Hepatic stellate cell (primary cell): ENCODE data around the gene DYNAP.
A peak's percentile ranks its signal among the peaks of the same experiment; 100 is the strongest.

ENCODE experiments used
- DNase-seq: peaks from one replicate; pipeline ENCODE4 v3.0.0; 2011; ENCODE audit warnings: low spot score

DYNAP gene, protein sequence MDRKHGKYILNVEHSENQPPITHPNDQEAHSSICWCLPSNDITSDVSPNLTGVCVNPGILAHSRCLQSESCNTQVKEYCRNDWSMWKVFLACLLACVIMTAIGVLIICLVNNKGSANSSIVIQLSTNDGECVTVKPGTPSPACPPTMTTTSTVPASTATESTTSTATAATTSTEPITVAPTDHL

DNA sequence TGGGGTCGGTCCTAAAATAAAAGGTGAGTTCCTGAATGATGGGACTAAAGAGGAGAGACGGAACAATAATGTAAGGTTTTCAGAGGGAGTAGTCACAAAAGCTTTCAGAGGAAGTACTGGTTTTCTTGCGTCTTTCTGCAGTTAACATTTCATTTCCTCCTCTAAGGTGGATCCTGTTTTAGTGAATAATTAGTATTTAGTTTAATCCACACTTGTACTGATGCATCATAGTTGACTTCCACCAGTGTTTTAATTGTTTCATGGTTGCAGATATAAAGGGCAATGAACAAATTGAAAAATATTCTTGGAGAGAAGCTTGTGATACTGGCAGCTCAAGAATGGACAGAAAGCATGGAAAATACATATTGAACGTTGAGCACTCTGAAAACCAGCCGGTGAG lies at the start of gene DYNAP:
DYNAP (plus strand) TSS at position 301 of the 400 bp plus-strand sequence; CDS start at position 339, 38 bp downstream.
- DNase-seq: no peak

DNA sequence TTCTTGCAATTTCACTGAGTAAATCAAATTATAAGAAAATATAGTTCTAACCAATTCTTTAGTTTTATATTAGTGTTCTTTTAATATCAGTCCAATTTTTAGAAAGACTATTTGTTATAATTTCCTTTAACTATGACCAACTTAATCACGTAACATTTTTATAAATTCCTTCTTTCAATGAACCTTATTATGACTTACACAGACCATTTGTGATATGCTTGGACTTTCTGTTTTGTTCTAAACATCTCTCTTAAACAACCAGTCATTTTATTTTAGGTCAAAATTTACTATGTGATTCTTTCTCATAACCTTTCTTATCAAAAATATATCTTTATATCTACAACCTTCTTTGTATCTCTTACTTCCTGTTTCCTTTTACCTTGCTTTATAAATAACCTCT lies 39.5 kb upstream of the DYNAP start:
- DNase-seq: no peak

DNA sequence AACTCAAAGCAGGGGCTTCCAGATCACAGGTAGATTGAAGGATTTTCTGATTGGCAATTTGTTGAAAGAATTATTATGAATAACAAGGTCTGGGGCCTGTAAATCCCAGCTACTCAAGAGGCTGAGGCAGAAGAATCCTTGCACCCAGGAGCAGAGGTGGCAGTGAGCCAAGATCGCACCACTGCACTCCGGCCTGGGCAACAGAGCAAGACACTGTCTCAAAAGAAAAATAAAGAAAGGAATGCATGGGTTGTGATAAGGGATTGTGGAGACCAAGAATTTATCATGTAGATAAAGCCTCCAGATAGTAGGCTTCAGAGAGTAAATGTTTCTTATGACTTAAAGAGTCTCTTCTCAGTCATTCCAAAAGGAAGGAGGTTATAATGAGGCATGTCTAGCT lies 35.8 kb upstream of the DYNAP start:
- no peak for DNase-seq

DNA sequence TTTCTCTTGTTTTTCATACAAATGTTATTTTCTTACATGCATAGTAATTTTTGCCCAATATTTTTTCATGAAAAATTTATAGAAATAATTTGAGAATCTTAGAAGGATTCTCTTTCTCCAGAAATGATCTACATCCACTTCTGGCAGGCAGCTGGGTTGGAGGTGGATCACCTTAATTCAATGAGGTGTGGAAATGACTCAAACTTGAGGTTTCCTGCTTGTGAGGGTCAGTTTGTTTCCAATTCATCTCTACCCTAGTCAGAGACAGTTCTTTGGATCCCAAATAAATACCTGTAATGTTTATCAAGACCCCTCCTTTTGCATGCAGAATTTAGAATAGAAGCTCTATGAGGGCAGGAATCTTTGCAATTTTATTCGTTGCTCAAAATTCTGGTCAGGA lies 35.0 kb upstream of the DYNAP start:
- DNase-seq: no peak

DNA sequence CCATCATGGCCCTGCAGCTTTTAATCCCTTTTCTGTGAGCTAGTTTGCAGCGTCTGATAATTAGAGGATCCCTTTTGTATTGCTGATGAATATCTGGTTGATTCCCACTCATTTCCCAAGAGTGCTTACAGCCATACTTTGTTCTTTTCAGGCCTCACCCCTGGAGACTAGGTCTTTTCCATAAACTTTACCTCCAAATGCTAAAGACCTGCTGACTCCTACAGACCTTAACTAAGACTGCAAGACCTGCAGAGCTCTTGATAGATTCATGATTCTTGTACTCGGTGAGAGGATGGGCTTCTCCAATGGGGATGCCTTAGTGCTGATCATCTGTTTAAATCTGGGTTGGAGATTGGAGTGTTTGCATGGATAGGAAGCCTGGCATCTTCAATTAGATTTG lies 33.1 kb upstream of the DYNAP start:
- no peak for DNase-seq

DNA sequence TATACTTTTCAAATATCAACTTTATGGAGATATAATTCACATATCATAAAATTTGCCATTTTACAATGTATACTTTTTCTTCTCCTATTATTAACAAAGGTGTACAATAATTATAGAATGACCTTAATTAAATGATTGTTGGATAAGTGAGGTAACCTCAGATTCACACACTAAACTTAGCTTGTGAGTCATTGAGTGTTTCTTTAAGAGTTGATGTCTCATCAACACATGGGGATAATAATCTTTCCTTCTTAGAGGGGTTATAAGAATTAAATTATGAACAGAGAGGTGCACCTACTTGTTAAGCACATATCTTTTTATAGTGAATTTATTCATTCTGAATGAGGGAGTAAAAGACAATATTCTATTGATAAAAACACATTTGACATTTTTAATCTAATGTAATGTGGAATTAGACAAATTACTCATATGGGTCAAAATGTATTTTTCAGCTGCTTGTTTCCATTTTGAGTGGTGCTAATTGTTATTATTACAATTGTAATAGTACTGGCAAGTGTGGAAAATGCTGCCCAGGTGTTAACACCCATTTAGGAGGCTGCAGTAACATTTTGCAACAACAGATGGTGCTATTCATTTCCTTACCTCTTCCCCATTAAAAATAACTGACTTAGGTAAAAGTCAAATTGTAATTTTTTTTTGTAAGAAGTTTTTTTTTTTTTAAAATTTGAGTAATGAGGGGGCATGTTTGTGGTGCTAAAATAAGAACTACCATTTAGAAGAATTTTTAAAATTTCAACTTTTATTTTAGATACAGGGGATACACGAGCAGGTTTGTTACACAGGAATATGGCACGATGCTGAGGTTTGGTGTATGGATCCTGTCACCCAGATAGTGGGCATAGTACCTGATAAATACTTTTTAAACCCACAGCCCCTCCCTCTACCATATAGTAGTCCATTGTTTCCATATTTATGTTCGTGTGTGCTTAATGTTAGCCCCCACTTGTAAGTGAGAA lies 32.1 kb upstream of the DYNAP start:
- DNase-seq: peak; percentile 3

DNA sequence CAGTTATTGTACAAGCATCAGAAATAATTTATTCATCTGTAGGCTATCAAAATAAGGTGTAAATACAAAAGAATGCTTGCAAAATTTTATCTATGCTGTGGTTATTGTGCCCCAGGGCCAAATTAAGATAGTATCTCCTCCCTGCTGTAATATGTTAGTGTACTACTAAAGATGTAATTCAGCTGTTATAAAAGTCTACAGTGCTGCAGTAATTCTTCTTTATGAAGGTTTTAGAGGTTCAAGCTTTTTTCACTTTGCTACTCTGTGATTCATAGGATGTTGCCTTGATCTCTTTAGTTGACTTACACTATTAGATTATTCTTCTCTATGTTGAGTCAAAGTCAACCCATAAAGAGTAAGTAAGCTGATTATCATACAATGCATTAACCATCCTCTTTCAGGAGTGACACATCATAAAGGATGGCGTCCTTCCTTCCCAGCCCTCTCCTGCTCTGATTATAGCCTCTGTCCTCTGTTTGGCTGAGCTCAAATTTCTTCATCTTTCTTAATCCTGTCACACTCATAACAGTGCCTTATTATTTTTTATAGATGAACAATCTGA lies 29.3 kb upstream of the DYNAP start:
- DNase-seq: no peak

DNA sequence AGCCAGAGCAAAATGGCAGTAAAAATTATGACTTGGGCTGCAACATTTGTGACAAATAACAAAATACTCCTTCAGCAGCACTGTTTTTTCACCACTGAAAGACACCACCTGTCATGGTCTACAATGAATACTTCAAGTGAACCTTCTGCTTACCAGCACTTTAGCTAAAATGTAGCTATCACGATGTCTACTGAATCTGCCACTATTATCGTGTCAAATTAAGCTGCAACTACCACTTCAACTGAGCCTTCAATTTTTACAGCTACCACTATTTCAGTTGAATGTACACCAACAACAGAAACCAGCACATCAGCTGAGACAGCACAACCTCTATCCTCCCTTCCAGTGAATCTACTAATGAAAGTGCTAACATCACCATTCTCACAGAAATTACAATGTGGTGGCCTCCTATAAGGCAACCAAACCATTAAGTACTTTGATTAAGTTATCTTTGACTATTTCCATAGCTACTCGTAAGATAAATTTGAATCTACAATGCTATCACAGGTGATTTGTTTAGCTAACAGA lies 10.8 kb upstream of the DYNAP start:
- no peak for DNase-seq

DNA sequence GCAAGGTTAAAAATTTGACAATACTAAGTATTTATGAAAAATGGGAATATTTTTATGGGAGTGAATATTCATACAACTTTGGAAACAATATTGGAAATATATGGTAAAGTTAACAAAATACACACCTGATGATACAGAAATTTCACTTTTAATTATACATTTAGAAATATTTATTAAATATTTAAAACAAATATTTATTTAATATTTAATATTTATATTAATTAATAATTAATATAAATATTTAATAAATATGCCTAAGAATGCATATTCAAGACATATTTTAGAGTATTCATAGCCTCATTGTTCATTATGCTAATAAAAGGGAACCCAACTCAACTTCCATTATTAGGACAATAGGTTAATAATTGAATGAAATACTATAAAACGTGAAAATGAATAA lies 7.0 kb upstream of the DYNAP start:
- no peak for DNase-seq

DNA sequence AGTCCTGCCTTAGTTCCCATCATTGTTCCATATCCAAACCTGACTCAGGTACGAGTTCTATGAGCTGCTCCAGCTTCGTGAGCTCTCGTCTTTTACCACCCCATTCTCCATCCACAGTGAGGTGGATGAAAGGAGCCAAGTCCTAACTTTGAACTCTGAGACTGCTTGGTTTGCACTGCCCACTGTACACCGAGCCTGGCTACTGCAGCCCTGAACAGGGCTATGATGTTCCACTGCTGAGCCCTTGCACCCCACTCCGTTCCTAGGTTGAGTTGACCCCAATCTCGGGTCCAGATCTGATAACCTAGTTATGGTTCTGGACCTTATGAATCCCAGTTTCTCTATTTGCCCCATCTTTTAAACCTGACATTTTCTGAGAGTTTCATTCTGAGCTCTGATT lies 5.3 kb upstream of the DYNAP start:
- no peak for DNase-seq

DNA sequence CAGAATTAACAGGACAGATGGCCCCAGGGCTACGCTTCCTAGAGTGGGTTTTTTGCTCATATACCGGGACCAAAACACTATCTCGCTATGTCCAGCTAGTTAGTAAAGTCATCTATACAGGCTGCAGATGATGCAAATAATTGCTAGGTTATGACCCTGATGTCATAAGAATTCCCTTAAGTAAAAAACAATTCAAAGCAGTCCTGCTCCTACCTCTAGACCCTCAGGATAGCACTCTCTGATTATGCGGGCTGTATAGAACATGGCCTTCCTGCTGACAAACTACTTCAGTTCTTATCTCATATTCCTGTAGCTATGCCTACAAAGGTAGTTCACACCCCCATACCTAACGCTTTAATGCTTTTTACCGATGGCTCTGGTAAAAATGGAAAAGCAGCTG lies 13.2 kb downstream of the DYNAP start:
- DNase-seq: no peak

DNA sequence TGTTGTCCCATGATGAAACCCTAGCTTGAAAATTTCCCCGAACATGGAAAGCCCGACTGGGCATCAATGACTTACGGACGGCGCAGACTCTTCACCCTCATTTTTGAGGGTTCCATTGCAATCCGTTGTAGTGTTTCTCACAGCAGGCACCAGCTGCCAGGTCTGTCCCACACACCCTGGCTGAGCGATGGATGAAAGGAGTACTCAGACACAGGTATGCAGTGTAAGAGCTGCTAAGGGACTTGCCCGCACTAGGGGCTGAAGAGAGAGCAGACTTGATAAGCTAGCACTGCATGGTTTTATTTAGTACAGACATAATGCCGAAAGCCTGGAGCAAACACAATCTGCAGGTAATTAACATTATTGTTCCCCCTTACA lies 15.8 kb downstream of the DYNAP start:
- no peak for DNase-seq

DNA sequence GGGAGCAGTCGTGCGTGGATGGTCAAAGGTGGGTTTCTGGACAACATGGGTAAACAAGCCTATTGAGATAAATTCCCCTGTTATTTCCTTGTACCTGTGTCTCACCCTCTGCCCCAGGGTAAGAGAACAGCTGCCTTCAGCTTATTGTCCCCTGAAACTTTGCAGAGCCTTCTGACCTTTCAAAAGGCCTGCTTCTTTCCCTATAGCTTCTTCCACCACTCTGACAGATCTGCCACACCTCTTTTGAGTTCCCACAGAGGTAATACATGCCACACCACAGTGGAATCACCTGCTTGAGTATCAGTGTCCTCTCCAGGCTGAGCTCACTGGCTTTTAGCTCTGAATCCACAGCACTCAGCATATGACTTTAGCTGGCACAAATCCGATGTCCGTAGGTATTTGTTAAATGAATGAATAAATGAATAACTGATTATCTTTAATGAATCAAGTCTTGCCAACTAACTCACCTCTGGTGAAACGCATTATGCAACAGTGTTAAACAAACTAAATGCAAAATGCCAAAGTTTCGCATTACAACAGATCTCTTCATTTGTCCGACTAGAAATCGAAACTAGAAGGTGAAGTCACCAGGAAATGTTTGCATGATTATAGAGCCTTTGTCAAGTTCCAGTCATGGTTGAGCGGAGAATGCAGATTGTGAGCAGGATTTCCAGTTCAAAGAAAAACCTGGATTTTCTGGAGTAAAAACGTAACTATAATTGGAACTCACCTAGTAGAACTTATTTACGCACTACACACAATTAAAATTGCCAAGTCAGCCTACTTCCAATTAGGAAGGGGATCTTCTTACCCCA lies 16.4 kb downstream of the DYNAP start:
- no peak for DNase-seq

DNA sequence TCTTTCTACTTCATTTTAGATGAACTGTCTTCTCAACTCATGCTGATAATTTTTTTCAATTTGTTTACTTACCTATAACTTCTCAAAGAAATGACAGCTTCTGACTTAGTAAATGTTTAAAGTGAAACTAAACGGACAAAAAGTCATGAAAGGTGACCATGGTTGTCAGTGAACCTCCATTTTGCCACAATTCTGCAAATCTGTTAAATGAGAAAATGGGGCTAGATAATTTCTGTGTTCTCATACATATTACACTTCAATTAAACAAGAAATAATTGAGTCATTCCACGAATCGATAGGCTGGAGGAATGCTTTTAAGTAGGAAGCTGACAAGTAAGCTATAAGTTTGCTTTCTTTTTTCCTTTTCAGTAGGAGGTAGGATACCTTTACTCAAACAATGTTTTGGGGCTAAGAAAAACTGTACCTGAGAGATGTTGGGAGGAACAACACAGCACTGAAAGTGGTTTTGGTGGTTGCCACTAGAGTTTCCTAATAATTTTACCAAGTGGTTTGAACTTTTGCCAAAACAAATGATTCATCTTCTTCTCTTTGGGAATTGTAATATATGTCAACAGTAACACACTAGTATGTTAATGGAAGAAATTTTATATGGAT lies 17.1 kb downstream of the DYNAP start:
- no peak for DNase-seq

DNA sequence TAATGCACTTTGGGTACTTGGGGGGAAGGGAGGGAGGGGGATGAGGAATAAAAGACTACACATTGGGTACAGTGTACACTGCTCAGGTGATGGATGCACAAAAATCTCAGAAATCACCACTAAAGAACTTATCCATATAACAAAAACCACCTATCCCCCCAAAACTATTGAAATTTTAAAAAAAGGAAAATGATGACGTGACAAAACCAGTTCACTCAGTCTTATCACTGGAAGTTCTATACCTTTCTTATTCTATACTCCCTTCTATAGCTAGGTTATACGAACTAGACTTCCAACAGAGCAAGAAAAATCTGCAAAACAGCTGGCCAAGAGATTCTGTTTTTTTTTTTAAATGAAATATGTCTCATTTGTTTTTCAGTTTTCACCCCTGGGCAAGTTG lies 20.8 kb downstream of the DYNAP start:
- DNase-seq: no peak

DNA sequence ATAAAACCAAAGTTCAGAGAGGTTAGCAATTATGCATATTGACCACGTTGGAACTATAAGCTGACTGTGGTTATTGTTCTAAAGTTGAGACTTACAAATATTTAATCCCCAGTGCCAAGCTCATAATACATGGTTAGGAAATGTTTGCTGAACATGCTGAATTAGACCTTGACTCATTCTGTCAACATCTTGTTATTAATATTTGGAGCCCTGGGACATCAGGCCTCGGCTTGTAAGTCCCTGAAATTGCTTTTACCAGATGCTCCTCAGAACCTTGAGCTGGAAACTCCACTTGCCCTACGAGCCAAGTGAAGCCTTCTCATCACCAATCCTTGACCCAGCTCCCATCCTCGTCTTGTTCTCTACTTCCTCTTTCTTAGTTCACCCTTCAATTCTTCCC lies 21.2 kb downstream of the DYNAP start:
- no peak for DNase-seq

DNA sequence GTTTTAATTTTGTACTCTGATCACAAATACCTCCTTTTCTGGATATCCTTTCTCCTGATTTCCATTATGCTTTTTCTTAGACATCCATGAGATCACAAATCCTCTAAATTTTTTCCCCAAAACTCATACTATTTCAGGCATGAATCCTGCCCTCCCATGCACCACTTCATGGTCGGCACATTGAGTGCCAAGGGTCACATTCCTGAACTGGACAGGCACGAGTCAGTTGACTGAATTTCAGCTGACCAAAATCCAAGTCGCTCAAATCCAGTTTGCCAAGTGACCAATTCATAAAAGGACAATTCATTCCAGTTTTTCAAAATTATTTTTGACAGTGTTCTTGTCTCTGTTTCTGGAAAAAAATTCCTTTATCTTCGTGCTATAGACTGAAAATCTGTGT lies 22.1 kb downstream of the DYNAP start:
- no peak for DNase-seq

DNA sequence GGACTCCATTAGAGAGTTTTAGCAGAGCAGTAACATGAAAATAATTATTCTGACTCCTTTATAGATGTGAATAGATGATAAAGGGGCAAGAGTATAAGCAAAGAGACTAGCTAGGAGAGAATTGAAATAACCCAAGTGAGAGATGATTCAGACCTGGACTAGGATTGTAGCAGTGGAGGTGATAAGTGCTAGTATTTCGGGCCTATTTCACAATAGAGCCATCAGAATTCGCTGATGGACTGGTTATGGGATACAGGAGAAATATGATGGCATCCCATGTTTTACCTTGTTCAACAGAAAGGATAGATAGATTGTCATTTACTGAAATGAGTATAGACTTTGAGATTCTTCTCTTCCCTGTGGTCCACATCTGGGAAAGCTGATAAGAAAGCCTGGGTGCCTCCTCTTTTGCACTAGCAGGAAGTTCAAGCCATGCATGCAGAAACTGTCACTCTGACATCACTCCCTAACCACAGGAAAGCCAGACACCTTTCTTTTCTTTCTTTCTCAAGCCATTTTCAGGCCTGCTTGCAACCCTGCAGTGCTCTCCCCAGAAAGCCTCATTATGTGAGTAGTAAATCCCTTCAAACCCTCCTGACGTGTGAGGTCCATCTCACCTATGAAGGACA lies 25.3 kb downstream of the DYNAP start:
- DNase-seq: no peak

DNA sequence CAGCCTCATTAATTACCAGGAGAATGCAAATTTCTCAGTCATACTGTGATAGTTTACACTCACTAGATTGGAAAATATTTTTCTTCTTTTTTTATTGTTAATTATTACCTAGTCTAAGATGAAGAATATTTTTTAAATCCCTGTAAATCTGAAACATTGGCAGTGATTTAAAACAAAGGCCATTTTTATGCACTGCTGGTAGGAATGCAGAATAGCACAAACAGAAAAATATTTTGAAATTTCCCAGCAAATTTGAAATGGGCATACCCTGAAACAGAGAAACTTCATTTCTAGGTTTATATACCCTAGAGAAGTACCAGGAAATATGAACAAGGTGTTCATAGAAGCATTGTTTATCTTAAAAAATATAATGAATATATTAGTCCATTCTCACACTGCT lies 31.0 kb downstream of the DYNAP start:
- DNase-seq: no peak

DNA sequence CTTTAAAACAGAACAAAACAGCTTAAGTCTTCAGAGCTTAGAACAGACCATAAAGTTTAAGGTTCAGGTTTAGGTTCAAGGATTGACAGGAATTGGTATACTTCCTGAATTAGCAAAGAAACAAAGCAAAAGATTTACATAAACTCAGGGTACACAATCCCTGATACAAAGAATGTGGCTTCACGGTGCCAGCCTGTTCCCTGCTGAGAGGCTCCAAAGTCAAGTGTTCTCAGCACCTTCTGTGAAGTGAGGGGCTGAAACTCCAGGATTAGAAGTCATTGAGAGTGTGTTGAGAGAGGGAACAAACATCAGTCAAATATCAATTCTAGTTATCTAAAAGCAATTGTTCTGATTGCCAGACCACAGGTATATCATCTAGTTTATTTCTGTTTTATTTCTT lies 35.7 kb downstream of the DYNAP start:
- no peak for DNase-seq

DNA sequence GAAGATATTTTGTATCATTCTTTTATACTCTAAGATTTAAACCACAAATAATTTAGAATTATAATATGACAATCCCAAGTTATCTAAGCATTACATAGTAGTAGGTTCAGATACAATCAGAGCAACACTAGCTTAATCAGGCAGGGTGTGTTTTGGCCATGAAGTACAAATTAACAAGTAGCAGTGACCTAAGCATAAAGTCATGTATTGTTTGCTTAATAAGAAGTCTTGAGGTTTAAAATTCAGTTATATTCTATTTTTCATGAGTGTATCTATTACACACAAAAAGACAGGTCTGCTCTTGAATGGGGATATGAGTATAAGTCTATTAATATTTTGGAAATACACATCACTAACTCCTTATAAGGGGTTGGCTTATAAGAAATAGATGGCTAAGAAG lies 39.9 kb downstream of the DYNAP start:
- DNase-seq: no peak
